Tibial artery (tissue), 4 donors: ENCODE data around the gene DBT.
"Not testable (repeated sequence)": the region's sequence is repeated elsewhere in the genome, so short reads cannot be mapped to it uniquely, and the experiment has no call there.

Source experiments
- DNase-seq, 2 donors: peaks; one replicate each; pipeline ENCODE4 v3.0.0-alpha.2; 2019
- H3K27ac ChIP-seq, 2 donors: fragments of 200-600 bp; sonication (generic) in 1 of 2; 1 replicate in 1 of 2; 2 replicates in 1 of 2; pipeline ENCODE4 v1.5.1; 2018 to 2019; ENCODE audit warnings: mild to moderate bottlenecking in 1 of 2
- H3K27me3 ChIP-seq, 2 donors: fragments of 200-600 bp; sonication (generic) in 1 of 2; one replicate each; pipeline versions ENCODE4 v1.5.1 to v1.6.0; 2016 to 2019
- H3K36me3 ChIP-seq, 3 donors: fragments of 200-600 bp; sonication (generic) in 2 of 3; one replicate each; pipeline ENCODE4 v1.5.1; 2016 to 2019; ENCODE audit warnings: mild to moderate bottlenecking in 2 of 3
- H3K4me1 ChIP-seq, 4 donors: fragments of 200-600 bp; sonication (generic) in 2 of 4; 1 replicate in 3 of 4; 2 replicates in 1 of 4; pipeline ENCODE4 v1.5.1; 2016 to 2019
- H3K4me3 ChIP-seq, 2 donors: fragments of 200-600 bp; sonication (generic) in 1 of 2; 1 replicate in 1 of 2; 2 replicates in 1 of 2; pipeline ENCODE4 v1.5.1; 2018 to 2019; ENCODE audit warnings: mild to moderate bottlenecking in 2 of 2
- H3K9me3 ChIP-seq, 3 donors: fragments of 200-600 bp; sonication (generic) in 1 of 3; one replicate each; pipeline ENCODE4 v1.5.1; 2016 to 2019
- intact Hi-C: fragments of 100-400 bp; cut with DNase I; formaldehyde crosslinking; loops from one replicate; pipeline ENCODE4 v1.15.0; 2023; ENCODE audit warnings: low total_unique reads
- TF ChIP-seq, protein P1 (sequence below), 2 experiments: fragments of 200-600 bp in 1 of 2; fragments of 450-650 bp in 1 of 2; IDR thresholded peaks; one replicate each; pipeline ENCODE4 v1.5.1; 2017 to 2019; ENCODE audit warnings: antibody characterized with exemption in 2 of 2, mild to moderate bottlenecking in 1 of 2, moderate library complexity in 1 of 2

DBT gene

DNA sequence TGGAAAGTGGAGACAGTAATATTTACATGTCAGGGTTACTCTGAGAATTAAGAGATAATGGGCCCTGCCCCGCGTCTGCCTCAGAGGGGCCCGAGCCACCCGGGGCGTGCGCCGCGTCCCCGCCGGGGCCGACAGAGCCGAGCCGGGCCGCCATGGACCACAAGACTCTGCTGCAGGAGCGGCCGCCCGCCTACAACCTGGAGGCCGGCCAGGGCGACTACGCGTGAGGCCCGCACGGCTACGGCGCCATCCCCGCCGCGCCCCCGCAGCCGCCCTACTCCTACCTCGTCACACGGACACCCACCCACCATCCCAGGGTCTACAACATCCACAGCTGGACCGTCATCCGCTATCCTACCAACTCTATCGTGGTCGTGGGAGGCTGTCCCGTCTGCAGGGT, 36.5 kb downstream of the DBT start:
- Histone ChIP-seq H3K27ac (no peak overlapping the region), H3K4me1 (no peaks in the 10 kb centered on the region), H3K36me3 (peaks cover 61 to 96% (median 76%) of the 10 kb centered on the region in 3 donors), H3K27me3 (no peaks in the 10 kb centered on the region), H3K9me3 (no peaks in the 10 kb centered on the region), H3K4me3 (no peak overlapping the region)
- DNase-seq = no peak
- TF ChIP-seq, protein P1, sequence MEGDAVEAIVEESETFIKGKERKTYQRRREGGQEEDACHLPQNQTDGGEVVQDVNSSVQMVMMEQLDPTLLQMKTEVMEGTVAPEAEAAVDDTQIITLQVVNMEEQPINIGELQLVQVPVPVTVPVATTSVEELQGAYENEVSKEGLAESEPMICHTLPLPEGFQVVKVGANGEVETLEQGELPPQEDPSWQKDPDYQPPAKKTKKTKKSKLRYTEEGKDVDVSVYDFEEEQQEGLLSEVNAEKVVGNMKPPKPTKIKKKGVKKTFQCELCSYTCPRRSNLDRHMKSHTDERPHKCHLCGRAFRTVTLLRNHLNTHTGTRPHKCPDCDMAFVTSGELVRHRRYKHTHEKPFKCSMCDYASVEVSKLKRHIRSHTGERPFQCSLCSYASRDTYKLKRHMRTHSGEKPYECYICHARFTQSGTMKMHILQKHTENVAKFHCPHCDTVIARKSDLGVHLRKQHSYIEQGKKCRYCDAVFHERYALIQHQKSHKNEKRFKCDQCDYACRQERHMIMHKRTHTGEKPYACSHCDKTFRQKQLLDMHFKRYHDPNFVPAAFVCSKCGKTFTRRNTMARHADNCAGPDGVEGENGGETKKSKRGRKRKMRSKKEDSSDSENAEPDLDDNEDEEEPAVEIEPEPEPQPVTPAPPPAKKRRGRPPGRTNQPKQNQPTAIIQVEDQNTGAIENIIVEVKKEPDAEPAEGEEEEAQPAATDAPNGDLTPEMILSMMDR (IDR thresholded peaks at IDR 0.05) = no peak
- intact Hi-C loops = no loop called here

- Histone ChIP-seq H3K27ac (no peak overlapping the region), H3K4me1 (no peaks in the 10 kb centered on the region), H3K36me3 (peaks cover 58 to 75% (median 69%) of the 10 kb centered on the region in 3 donors), H3K4me3 (no peak overlapping the region), H3K9me3 (peaks cover 0 to 4% (median 0%) of the 10 kb centered on the region in 3 donors), H3K27me3 (no peaks in the 10 kb centered on the region)
- DNase-seq = no peak
- TF ChIP-seq, protein P1 (IDR thresholded peaks at IDR 0.05) = no peak
- intact Hi-C loops = no loop called here
Observed at GRCh38 chr1:100206301-100206700, 43.3 kb downstream of the DBT start.

- intact Hi-C loops, H3K9me3 ChIP-seq, H3K27me3 ChIP-seq, H3K4me3 ChIP-seq, DNase-seq, H3K4me1 ChIP-seq, H3K27ac ChIP-seq: not testable (repeated sequence)
- peaks cover 59 to 75% (median 75%) of the 10 kb centered on the region in 3 donors for H3K36me3 ChIP-seq
Observed at GRCh38 chr1:100205593-100205992, 44.0 kb downstream of the DBT start.

DNA sequence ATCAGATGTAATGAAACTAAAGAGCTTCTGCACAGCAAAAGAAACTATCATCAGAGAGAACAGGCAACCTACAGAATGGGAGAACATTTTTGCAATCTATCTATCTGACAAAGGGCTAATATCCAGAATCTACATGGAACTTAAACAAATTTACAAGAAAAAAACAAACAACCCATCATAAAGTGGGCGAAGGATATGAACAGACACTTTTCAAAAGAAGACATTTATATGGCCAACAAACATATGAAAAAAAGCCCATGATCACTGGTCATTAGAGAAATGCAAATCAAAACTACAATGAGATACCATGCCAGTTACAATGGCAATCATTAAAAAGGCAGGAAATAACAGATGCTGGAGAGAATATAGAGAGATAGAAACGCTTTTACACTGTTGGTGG, 44.5 kb downstream of the DBT start:
- H3K4me3 ChIP-seq, H3K4me1 ChIP-seq, H3K27me3 ChIP-seq, intact Hi-C loops, DNase-seq, H3K9me3 ChIP-seq, H3K27ac ChIP-seq: not testable (repeated sequence)
- H3K36me3 ChIP-seq = peaks cover 61 to 79% (median 75%) of the 10 kb centered on the region in 3 donors

DNA sequence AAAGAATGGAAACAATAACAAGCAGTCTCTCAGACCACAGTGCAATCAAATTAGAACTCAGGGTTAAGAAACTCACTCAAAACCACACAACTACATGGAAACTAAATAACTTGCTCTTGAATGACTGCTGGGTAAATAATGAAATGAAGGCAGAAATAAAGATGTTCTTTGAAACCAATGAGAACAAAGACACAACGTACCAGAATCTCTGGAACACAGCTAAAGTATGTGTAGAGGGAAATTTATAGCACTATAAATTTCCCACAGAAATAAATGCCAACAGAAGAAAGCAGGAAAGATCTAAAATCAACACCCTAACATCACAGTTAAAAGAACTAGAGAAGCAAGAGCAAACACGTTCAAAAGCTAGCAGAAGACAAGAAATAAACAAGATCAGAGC, 46.9 kb downstream of the DBT start:
- peaks cover 73 to 78% (median 77%) of the 10 kb centered on the region in 3 donors for H3K36me3 ChIP-seq

DNA sequence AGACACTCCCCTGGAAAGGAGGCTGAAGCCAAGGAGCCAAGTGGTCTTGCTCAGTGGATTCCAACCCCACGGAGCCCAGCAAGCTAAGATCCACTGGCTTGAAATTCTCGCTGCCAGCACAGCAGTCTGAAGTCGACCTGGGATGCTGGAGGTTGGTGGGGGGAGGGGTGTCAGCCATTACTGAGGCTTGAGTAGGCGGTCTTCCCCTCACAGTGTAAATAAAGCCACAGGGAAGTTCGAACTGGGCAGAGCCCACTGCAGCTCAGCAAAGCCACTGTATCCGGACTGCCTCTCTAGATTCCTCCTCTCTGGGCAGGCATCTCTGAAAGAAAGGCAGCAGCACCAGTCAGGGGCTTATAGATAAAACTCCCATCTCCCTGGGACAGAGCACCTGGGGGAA, 49.6 kb downstream of the DBT start:
- DNase-seq, H3K4me3 ChIP-seq, H3K4me1 ChIP-seq, H3K9me3 ChIP-seq, H3K27ac ChIP-seq, H3K27me3 ChIP-seq, intact Hi-C loops: not testable (repeated sequence)
- H3K36me3 ChIP-seq = peaks cover 62 to 75% (median 70%) of the 10 kb centered on the region in 3 donors

More for the DNA sequence above, 46.9 kb downstream of the DBT start:
- intact Hi-C loops, H3K4me3 ChIP-seq, H3K27me3 ChIP-seq, H3K27ac ChIP-seq, H3K9me3 ChIP-seq, H3K4me1 ChIP-seq, DNase-seq: not testable (repeated sequence)

DNA sequence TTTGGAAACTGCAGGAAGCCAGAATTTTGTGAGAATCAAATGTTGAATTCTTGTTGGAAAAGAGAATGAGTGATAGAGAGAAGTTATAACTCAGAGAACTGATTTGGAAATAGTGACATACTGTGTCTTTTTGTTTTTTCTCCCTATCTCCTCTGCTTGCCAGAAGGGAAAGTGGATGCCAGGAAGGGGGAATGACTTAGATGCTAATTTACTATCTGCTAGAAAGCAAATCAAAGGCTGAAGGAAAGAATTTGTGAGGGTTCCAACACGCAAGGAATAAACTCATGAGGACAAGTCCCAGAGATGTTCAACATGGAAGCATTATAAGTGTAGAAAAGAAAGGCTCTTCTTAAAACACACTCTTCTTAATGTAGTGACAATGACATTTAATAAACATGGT, 51.0 kb downstream of the DBT start:
- no peak for DNase-seq
- TF ChIP-seq, protein P1 (IDR thresholded peaks at IDR 0.05) = no peak
- Histone ChIP-seq H3K9me3 (no peaks in the 10 kb centered on the region), H3K4me1 (no peaks in the 10 kb centered on the region), H3K4me3 (no peak overlapping the region), H3K36me3 (peaks cover 68 to 81% (median 71%) of the 10 kb centered on the region in 3 donors), H3K27ac (no peak overlapping the region), H3K27me3 (no peaks in the 10 kb centered on the region)
- intact Hi-C loops = no loop called here

GRCh38 chr1:100188617-100189016, 61.0 kb downstream of the DBT start:
- H3K9me3 ChIP-seq = no peaks in the 10 kb centered on the region
- no peaks in the 10 kb centered on the region for H3K27me3 ChIP-seq
- no peaks in the 10 kb centered on the region for H3K4me1 ChIP-seq
- intact Hi-C loops = no loop called here
- peaks cover 0 to 9% (median 6%) of the 10 kb centered on the region in 3 donors for H3K36me3 ChIP-seq
- TF ChIP-seq, protein P1 (IDR thresholded peaks at IDR 0.05) = no peak
- no peak overlapping the region for H3K4me3 ChIP-seq
- no peak overlapping the region for H3K27ac ChIP-seq
- DNase-seq = no peak
